Measurements from ENCODE around the gene MRTO4.
"Not testable (repeated sequence)": the region's sequence is repeated elsewhere in the genome, so short reads cannot be mapped to it uniquely, and the experiment has no call there.

The MRTO4 gene

GRCh38 chr1:19212167-19212566 is 39.4 kb upstream of the MRTO4 start:
- Histone ChIP-seq H3K4me3 (ENCODE audit: low read length) (no peak overlapping the region), H3K27ac (ENCODE audit: low read length) (no peak overlapping the region), H3K4me1 (ENCODE audit: low read length) (peaks cover 31% of the 10 kb centered on the region), H2AFZ (ENCODE audit: low read depth, low read length) (no peak overlapping the region), H3K4me2 (ENCODE audit: low read length) (peak overlapping the region; percentile 98; the same call in 1 of the 2 replicates), H3K79me2 (ENCODE audit: low read length) (peaks cover 78% of the 10 kb centered on the region), H3K36me3 (replicated peaks; ENCODE audit: low read depth, low read length) (peaks cover 14% of the 10 kb centered on the region), H4K20me1 (ENCODE audit: insufficient read depth, low read length) (peaks cover 22% of the 10 kb centered on the region), H3K9ac (ENCODE audit: low read length) (no peak overlapping the region), H3K9me3 (ENCODE audit: insufficient read depth, low read length) (no peaks in the 10 kb centered on the region), H3K27me3 (ENCODE audit: low read depth, low read length) (no peaks in the 10 kb centered on the region)
- no peak for TF ChIP-seq EZH2phosphoT487 (IDR thresholded peaks at IDR 0.05; ENCODE audit: low read depth)

GRCh38 chr1:19213580-19213979 is 38.0 kb upstream of the MRTO4 start:
- TF ChIP-seq EZH2phosphoT487 (IDR thresholded peaks at IDR 0.05; ENCODE audit: low read depth) (no peak), CTCF (IDR thresholded peaks at IDR 0.05; ENCODE audit: low read depth, low read length) (no peak)
- Histone ChIP-seq H3K27me3 (ENCODE audit: low read depth, low read length) (no peaks in the 10 kb centered on the region), H3K36me3 (replicated peaks; ENCODE audit: low read depth, low read length) (peaks cover 11% of the 10 kb centered on the region), H3K4me3 (ENCODE audit: low read length) (no peak overlapping the region), H2AFZ (ENCODE audit: low read depth, low read length) (no peak overlapping the region), H3K4me2 (ENCODE audit: low read length) (no peak overlapping the region), H4K20me1 (ENCODE audit: insufficient read depth, low read length) (peaks cover 9% of the 10 kb centered on the region), H3K79me2 (ENCODE audit: low read length) (peaks cover 64% of the 10 kb centered on the region), H3K4me1 (ENCODE audit: low read length) (peaks cover 21% of the 10 kb centered on the region), H3K9me3 (ENCODE audit: insufficient read depth, low read length) (no peaks in the 10 kb centered on the region), H3K27ac (ENCODE audit: low read length) (no peak overlapping the region), H3K9ac (ENCODE audit: low read length) (no peak overlapping the region)

- peaks cover 15% of the 10 kb centered on the region for H3K4me1 ChIP-seq (ENCODE audit: low read length)
- not testable (repeated sequence) for H4K20me1 ChIP-seq (ENCODE audit: insufficient read depth, low read length); H2AFZ ChIP-seq (ENCODE audit: low read depth, low read length); H3K4me2 ChIP-seq (ENCODE audit: low read length); H3K9ac ChIP-seq (ENCODE audit: low read length); H3K27ac ChIP-seq (ENCODE audit: low read length); H3K27me3 ChIP-seq (ENCODE audit: low read depth, low read length); H3K9me3 ChIP-seq (ENCODE audit: insufficient read depth, low read length); H3K4me3 ChIP-seq (ENCODE audit: low read length)
- H3K79me2 ChIP-seq (ENCODE audit: low read length) = peaks cover 38% of the 10 kb centered on the region
- H3K36me3 ChIP-seq (replicated peaks; ENCODE audit: low read depth, low read length) = peaks cover 27% of the 10 kb centered on the region
These were observed 35.0 kb upstream of the MRTO4 start for GRCh38 chr1:19216585-19216984.

- no peak overlapping the region for H3K27ac ChIP-seq (ENCODE audit: low read length)
- no peak overlapping the region for H2AFZ ChIP-seq (ENCODE audit: low read depth, low read length)
- no peak overlapping the region for H3K4me2 ChIP-seq (ENCODE audit: low read length)
- no peak overlapping the region for H3K4me3 ChIP-seq (ENCODE audit: low read length)
- H3K27me3 ChIP-seq (ENCODE audit: low read depth, low read length) = no peaks in the 10 kb centered on the region
- H3K9me3 ChIP-seq (ENCODE audit: insufficient read depth, low read length) = no peaks in the 10 kb centered on the region
- H3K79me2 ChIP-seq (ENCODE audit: low read length) = peaks cover 9% of the 10 kb centered on the region
- peaks cover 24% of the 10 kb centered on the region for H3K36me3 ChIP-seq (replicated peaks; ENCODE audit: low read depth, low read length)
- H3K4me1 ChIP-seq (ENCODE audit: low read length) = 0 out of 2 replicates have a peak, but pooled peaks cover 2% of the 10 kb centered on the region
- TF ChIP-seq CTCF (IDR thresholded peaks at IDR 0.05; ENCODE audit: low read depth, low read length) (no peak), EZH2phosphoT487 (IDR thresholded peaks at IDR 0.05; ENCODE audit: low read depth) (no peak)
- H4K20me1 ChIP-seq (ENCODE audit: insufficient read depth, low read length) = no peaks in the 10 kb centered on the region
- no peak overlapping the region for H3K9ac ChIP-seq (ENCODE audit: low read length)
These were observed 32.2 kb upstream of the MRTO4 start for GRCh38 chr1:19219451-19219850.

GRCh38 chr1:19220080-19220846 is 31.3 kb upstream of the MRTO4 start:
- no peak for TF ChIP-seq CTCF (IDR thresholded peaks at IDR 0.05; ENCODE audit: low read depth, low read length)
- H4K20me1 ChIP-seq (ENCODE audit: insufficient read depth, low read length) = no peaks in the 10 kb centered on the region
- H2AFZ ChIP-seq (ENCODE audit: low read depth, low read length) = no peak overlapping the region
- no peak overlapping the region for H3K9ac ChIP-seq (ENCODE audit: low read length)
- no peak overlapping the region for H3K4me2 ChIP-seq (ENCODE audit: low read length)
- H3K27ac ChIP-seq (ENCODE audit: low read length) = no peak overlapping the region; the same call in 1 of the 2 replicates
- no peaks in the 10 kb centered on the region for H3K27me3 ChIP-seq (ENCODE audit: low read depth, low read length)
- peaks cover 23% of the 10 kb centered on the region for H3K36me3 ChIP-seq (replicated peaks; ENCODE audit: low read depth, low read length)
- peaks cover 2% of the 10 kb centered on the region for H3K79me2 ChIP-seq (ENCODE audit: low read length)
- H3K4me1 ChIP-seq (ENCODE audit: low read length) = 0 out of 2 replicates have a peak, but pooled peaks cover 2% of the 10 kb centered on the region
- H3K4me3 ChIP-seq (ENCODE audit: low read length) = no peak overlapping the region
- no peaks in the 10 kb centered on the region for H3K9me3 ChIP-seq (ENCODE audit: insufficient read depth, low read length)
